ENCODE data around the gene TPPP.

GRCh38 chr5:652773-653350 is 40.3 kb downstream of the TPPP start:
- TF ChIP-seq POLR2A (IDR thresholded peaks at IDR 0.05) (no peak), CTCF (IDR thresholded peaks at IDR 0.05) (no peak)
